Cardiac fibroblast (primary cell): ENCODE data around the gene ZNF474.

ENCODE experiments used
- DNase-seq, 2 donors: peaks; one replicate each; pipeline versions ENCODE4 v3.0.0 to v3.0.0-alpha.2; 2010; ENCODE audit warnings: low read depth in 2 of 2
- H3K4me3 ChIP-seq, 2 donors: replicated peaks in 1 of 2; 1 replicate in 1 of 2; 2 replicates in 1 of 2; pipeline ENCODE4 v1.5.1; 2011; ENCODE audit warnings: low read depth in 2 of 2, low read length in 2 of 2, mild to moderate bottlenecking in 2 of 2, moderate library complexity in 1 of 2
- TF ChIP-seq, protein P1 (sequence below): IDR thresholded peaks from one replicate; pipeline ENCODE4 v1.5.1; 2011; ENCODE audit warnings: low read depth, mild to moderate bottlenecking, low read length, inconsistent platforms

Gene ZNF474

DNA sequence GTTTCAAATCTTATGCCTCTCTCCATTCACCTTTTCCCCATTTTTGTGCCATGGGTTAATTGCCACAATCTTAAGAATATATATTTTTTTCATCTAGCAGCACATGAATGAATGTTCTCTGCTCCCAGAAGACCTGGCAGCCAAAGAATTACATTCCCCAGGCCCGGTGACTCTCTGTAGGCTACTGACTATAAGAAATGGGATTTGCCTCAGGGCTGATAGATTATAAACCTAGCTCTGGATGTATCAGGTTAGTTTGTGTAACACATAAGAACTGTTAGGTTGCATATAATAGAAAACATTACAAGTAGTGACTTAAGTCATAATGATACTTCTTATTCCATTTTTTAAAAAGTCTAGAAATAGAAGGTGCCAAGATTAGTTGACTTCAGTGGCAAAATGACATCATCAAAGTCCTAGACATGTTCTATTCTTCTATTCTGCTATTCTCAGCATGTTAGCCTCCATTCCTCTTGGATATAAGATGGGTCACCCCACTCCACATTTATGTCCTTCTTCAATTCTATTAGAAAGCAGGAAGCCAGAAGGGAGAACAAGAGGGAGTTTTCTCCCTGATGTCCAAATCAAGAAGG, 10.9 kb upstream of the ZNF474 start:
- no peak for DNase-seq
- TF ChIP-seq, protein P1, sequence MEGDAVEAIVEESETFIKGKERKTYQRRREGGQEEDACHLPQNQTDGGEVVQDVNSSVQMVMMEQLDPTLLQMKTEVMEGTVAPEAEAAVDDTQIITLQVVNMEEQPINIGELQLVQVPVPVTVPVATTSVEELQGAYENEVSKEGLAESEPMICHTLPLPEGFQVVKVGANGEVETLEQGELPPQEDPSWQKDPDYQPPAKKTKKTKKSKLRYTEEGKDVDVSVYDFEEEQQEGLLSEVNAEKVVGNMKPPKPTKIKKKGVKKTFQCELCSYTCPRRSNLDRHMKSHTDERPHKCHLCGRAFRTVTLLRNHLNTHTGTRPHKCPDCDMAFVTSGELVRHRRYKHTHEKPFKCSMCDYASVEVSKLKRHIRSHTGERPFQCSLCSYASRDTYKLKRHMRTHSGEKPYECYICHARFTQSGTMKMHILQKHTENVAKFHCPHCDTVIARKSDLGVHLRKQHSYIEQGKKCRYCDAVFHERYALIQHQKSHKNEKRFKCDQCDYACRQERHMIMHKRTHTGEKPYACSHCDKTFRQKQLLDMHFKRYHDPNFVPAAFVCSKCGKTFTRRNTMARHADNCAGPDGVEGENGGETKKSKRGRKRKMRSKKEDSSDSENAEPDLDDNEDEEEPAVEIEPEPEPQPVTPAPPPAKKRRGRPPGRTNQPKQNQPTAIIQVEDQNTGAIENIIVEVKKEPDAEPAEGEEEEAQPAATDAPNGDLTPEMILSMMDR = no peak
- H3K4me3 ChIP-seq = no peak overlapping the region

DNA sequence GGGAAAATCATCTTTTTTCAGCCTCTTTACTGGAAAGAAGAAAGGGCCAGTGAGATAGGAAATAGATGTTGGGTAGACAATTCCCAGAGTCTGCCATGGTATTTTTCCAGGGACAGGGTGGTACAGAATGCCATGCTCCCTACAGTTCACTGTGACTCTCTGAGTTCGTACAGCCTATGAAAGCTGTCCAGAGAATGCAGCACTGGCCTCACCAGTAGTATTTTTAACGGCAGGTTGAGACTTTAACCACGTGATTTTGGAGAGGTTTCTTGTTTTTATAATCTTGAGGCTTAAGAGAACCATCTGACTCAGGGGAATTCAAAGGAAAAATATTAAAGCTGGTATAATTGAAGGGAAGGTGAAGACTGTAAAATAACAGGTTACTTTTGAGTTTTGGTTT, 10.1 kb upstream of the ZNF474 start:
- no peak overlapping the region for H3K4me3 ChIP-seq
- TF ChIP-seq, protein P1 = no peak
- DNase-seq = no peak

DNA sequence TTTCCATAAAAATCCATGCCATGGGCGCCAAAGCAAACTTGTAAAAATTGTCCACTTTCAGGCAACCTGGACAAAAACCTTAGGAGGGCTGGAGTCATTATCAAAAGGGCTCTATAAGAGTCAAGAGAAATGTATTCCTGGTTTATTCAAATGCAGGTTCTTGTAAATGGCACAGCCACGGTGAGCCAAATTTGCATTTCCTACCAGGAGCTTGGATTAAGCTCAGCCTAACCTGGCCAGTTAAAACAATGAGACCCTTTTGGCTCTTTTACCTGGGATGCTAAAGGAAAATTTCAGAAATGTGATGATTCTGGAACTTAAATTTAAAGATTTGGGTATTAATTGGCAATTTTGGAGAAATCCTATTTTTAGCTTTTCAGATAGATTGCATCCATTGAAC, 8.9 kb upstream of the ZNF474 start:
- TF ChIP-seq, protein P1 = no peak
- no peak for DNase-seq
- H3K4me3 ChIP-seq = no peak overlapping the region

DNA sequence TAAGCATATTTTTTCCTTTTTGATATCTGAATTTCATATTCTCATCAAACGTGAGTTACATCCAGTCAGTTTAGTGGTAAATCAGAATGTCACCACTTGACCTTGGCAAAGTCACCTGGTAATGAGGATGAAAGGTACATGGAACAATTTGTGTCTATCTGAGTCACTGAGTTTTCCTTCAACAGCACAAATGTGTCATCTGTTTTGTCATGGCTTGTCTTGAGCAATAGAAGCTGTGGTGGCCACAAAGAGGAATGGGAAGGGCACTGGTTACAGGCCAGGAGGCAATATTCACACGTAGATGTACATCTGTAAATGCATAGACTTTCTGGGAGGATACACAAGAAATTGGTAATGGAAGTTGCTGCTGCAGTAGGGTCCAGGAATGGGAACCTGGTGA, 8.4 kb upstream of the ZNF474 start:
- no peak overlapping the region for H3K4me3 ChIP-seq
- TF ChIP-seq, protein P1 = no peak
- peak in 1 of 2 donors; percentile 75 for DNase-seq

DNA sequence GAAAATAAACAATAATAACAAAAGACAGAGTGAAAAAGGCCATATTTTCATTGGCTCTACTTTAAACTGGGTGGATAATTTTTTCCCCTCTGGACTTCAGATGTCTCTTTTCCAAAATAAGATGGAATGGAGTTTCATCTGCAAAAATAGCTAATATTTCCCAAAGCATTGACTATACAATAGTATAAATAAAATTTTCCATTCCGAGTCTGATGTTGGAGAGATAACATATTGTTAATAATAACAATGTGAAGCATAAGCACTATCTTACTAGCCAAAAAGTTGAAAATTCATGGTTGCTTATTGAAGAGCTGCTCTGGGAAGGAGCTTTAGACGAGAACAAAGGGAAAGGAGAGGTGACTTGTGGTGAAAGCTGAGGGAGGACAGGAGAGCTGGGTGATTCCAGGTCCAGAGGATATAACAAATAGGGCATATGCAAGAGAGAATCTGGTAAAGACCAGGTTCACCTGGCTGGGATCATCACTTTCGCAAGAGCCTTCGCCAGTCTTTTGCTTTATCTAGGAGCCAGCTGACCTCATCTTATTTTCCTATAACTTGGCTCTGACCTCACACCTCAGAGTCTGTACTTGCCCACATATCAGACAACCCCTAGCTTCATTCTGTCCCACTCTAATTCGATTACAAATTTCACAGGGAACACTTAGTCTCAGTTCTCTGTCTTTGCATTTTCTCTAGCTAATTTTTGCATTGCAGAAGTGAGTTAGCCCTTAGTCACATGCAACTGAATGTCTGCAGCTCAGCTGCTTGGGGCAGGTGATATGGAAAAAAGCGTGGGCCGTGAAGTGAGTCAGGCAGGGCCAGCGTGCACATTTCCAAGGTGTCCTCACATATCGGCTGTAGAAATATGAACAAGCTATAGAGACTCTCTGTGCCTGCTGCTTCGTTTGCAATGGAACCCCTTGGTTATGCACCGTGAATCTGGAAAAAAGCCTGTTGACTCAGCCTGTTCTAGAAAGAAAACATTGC, 7.6 kb upstream of the ZNF474 start:
- TF ChIP-seq, protein P1 = no peak
- peak in 1 of 2 donors; percentile 68 for DNase-seq

DNA sequence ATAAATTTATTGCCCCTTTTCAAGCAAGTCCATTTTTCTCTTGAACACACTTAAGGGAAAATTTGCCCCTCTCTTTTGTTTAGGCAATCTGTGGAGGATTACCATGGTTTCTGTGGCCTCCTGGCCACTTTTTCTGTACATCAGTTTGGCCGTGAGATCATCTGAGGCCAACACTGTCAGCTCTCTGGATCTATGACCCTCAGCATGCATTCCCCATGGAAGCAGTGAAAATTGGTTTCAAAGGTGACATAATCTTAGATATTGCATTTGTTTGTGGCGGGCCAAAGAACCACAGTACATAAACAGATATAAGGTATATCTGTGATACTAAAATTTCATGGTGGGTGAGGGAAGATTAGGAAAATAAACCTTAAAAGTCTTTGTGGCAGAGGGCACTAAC, 4.6 kb upstream of the ZNF474 start:
- H3K4me3 ChIP-seq = no peak overlapping the region
- DNase-seq = no peak
- TF ChIP-seq, protein P1 = no peak

More for the DNA sequence above, 7.6 kb upstream of the ZNF474 start:
- H3K4me3 ChIP-seq = no peak overlapping the region
